PFSK-1 (cell line): ENCODE measurements around the gene CFAP53.

Experiments used
- FOXP2 ChIP-seq: optimal IDR thresholded peaks from 2 replicates; pipeline ENCODE3; 2011; ENCODE audit warnings: borderline replicate concordance, control low read depth, inconsistent platforms; ENCODE audit not compliant: insufficient read depth; ENCODE audit errors: extremely low read length, extremely low read depth
- POLR2AphosphoS5 ChIP-seq: IDR thresholded peaks from 2 replicates; pipeline ENCODE4 v1.6.1; 2012; ENCODE audit warnings: low read depth, mild to moderate bottlenecking, control low read depth, low read length, moderate library complexity
- SIN3A ChIP-seq: IDR thresholded peaks from 2 replicates; pipeline ENCODE4 v1.6.1; 2012; ENCODE audit warnings: mild to moderate bottlenecking, low read length, moderate library complexity, borderline replicate concordance; ENCODE audit not compliant: insufficient read depth
- TAF1 ChIP-seq: IDR thresholded peaks from 2 replicates; pipeline ENCODE4 v1.6.1; 2012; ENCODE audit warnings: low read length, control low read depth, borderline replicate concordance; ENCODE audit not compliant: insufficient read depth
- TF ChIP-seq, protein P1 (sequence below), 2 experiments: IDR thresholded peaks; 2 replicates each; pipeline versions ENCODE4 v1.6.1 to v1.8.0; 2011 to 2012; ENCODE audit warnings: low read depth in 2 of 2, low read length in 2 of 2, control low read depth in 1 of 2, inconsistent platforms in 1 of 2, mild to moderate bottlenecking in 1 of 2, moderate library complexity in 1 of 2; ENCODE audit not compliant: insufficient read depth in 1 of 2

Gene CFAP53

DNA sequence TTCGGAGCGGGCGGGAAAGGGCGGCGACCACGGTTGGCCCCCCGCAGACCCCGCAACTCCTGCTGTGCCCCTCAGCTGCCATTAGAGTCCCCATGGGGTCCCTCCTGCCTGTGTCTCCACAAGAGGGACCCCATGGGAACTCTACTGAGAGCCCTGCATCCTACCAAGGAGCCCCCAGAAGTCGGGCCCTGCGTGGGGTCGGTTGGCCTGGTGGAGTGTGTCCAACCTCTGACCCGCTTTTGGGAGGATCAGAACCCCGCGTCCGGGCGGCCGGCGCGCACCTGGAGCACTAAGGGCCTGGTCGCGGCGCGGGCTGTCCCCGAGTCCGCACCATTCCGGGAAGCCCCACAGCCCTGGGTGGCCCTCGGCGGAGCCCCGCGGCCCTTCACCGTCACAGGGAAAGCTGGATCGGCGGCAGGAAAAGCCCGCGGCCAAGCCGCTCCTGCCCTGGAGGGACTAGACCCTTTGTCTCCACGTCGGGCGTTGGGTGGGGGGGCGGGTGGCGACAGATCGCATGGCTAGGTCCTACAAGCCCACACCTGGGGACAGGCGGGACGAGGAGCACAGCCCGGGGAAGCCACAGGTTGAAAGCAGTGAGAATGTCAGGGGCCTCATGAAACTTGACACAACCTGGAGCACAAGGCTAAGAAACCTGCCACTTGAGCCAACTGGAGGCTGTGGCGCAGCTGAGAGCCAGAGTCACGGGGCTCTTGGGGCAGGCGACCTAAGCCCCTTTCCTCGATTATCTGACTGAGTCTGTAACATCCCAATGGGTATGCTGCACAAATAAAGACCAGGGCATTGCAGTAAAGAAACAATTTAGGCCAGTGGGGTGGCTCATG, 32.4 kb upstream of the CFAP53 start:
- TF ChIP-seq, protein P1, sequence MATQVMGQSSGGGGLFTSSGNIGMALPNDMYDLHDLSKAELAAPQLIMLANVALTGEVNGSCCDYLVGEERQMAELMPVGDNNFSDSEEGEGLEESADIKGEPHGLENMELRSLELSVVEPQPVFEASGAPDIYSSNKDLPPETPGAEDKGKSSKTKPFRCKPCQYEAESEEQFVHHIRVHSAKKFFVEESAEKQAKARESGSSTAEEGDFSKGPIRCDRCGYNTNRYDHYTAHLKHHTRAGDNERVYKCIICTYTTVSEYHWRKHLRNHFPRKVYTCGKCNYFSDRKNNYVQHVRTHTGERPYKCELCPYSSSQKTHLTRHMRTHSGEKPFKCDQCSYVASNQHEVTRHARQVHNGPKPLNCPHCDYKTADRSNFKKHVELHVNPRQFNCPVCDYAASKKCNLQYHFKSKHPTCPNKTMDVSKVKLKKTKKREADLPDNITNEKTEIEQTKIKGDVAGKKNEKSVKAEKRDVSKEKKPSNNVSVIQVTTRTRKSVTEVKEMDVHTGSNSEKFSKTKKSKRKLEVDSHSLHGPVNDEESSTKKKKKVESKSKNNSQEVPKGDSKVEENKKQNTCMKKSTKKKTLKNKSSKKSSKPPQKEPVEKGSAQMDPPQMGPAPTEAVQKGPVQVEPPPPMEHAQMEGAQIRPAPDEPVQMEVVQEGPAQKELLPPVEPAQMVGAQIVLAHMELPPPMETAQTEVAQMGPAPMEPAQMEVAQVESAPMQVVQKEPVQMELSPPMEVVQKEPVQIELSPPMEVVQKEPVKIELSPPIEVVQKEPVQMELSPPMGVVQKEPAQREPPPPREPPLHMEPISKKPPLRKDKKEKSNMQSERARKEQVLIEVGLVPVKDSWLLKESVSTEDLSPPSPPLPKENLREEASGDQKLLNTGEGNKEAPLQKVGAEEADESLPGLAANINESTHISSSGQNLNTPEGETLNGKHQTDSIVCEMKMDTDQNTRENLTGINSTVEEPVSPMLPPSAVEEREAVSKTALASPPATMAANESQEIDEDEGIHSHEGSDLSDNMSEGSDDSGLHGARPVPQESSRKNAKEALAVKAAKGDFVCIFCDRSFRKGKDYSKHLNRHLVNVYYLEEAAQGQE (IDR thresholded peaks at IDR 0.05; ENCODE audit: insufficient read depth in 1 of 2, low read depth in 2 of 2, low read length in 2 of 2) = no peak
- TF ChIP-seq POLR2AphosphoS5 = no peak
- TF ChIP-seq FOXP2 = no peak
- TF ChIP-seq TAF1 = no peak
- TF ChIP-seq SIN3A = no peak

- no peak for TF ChIP-seq FOXP2
- TF ChIP-seq POLR2AphosphoS5 = no peak
- no peak for TF ChIP-seq SIN3A
- TF ChIP-seq TAF1 = no peak
- TF ChIP-seq, protein P1 (IDR thresholded peaks at IDR 0.05; ENCODE audit: insufficient read depth in 1 of 2, low read depth in 2 of 2, low read length in 2 of 2) = no peak
Observed at GRCh38 chr18:50297621-50298442, 31.5 kb upstream of the CFAP53 start.

DNA sequence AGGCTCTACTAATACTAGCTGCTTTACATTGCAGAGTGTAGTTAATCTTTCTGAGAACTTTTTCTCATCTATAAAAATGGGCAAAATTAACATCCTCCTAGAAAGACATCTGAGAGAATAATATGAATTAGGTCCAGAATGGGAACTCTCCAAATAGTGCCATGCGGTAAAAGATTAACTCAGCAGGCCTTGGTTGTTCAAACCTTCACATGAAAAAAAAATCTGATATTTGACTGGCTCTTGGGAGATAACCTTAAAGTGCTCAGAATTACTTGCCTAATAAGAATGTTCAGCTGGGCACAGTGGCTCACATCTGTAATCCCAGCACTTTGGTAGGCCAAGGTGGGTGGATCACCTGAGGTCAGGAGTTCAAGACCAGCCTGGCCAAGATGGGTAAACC, 26.7 kb upstream of the CFAP53 start:
- no peak for TF ChIP-seq POLR2AphosphoS5
- TF ChIP-seq FOXP2 = no peak
- no peak for TF ChIP-seq SIN3A
- TF ChIP-seq, protein P1 (IDR thresholded peaks at IDR 0.05; ENCODE audit: insufficient read depth in 1 of 2, low read depth in 2 of 2, low read length in 2 of 2) = no peak
- TF ChIP-seq TAF1 = no peak

GRCh38 chr18:50289108-50289443, 22.8 kb upstream of the CFAP53 start:
- TF ChIP-seq TAF1 (no peak), SIN3A (no peak)

DNA sequence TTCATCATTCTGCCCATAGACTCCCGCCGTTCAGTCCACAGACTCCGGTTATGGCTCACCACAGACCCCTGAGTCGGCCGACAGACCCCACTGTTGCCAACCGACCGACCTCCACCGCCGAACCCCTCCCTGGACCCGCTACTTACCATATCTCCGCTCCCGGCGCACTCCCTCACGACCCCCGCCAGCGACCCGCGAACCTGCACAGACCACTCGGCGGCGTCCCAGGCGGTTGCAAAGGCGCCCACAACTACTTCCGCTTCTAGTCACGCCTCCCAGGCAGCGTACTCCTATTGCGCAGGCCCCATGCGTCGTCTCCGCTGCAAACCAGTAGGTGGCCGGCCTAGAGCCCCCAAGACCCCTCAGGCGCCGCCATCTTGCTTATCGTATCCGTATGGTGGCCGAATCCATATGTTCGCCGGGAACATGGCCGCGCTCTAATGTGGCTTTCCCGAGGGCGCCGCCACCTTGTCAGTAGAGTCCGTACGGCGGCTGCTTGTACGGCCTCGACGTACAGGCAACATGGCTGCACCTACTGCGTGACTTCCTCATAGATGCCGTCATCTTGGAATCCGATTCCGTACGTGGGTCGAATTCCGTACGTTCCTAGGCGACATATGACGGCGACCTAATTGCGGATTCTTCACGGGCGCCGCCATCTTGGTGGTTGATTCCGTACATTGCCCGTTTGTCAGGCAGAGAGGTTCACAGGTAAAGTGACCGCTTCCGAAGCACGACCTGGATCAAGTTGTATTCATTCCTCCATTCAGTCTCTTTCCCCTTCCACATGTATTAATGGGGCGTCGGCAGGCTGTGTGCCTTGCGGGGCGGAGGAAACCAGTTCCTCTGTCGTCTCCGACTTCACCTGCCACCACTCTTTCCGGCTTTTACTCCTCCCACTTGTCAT, 21.4 kb upstream of the CFAP53 start, which contains the start of gene CXXC1:
Gene CXXC1, minus strand, starts transcription at position 252 of the 907 bp plus-strand sequence. Its CDS starts 103 bp downstream, at position 149.
- TF ChIP-seq SIN3A (0 out of 2 replicates have a peak, but pooled peaks have one; percentile 58), TAF1 (peak; percentile 72; the same call in 1 of the 2 replicates), POLR2AphosphoS5 (peak; percentile 64)
- TF ChIP-seq, protein P1 (IDR thresholded peaks at IDR 0.05; ENCODE audit: insufficient read depth in 1 of 2, low read depth in 2 of 2, low read length in 2 of 2) = no peak
